Kidney (tissue), 14 donors: ENCODE data around the gene LRRC55. TPM values are rescaled to one million over a fixed set of nuclear protein-coding genes. Genes with fewer than 3 reads are reported as not detected.

Experiments used
- DNase-seq, 5 donors: peaks; one replicate each; pipeline ENCODE4 v3.0.0-alpha.2; 2013 to 2020
- FAIRE-seq: peaks from 2 replicates; lab custom pipeline; 2012; peaks lifted over from hg19 to GRCh38; lab: Jason Lieb, UNC
- H3K27ac ChIP-seq, 2 donors: one replicate each; pipeline ENCODE4 v1.7.0; 2013; ENCODE audit warnings: low read depth in 2 of 2, low read length in 2 of 2, inconsistent platforms in 1 of 2
- H3K27me3 ChIP-seq: one replicate; pipeline ENCODE4 v1.7.1; 2013; ENCODE audit warnings: low read length, inconsistent platforms; ENCODE audit not compliant: control insufficient read depth, insufficient read depth
- H3K36me3 ChIP-seq, 3 donors: one replicate each; pipeline versions ENCODE4 v1.7.0 to v1.7.1; 2013; ENCODE audit warnings: low read length in 3 of 3, control low read depth in 1 of 3, inconsistent platforms in 1 of 3; ENCODE audit not compliant: insufficient read depth in 3 of 3, control insufficient read depth in 2 of 3
- H3K4me1 ChIP-seq, 3 donors: one replicate each; pipeline versions ENCODE4 v1.7.0 to v1.7.1; 2013; ENCODE audit warnings: low read length in 3 of 3, inconsistent platforms in 1 of 3, low read depth in 1 of 3; ENCODE audit not compliant: control insufficient read depth in 2 of 3, insufficient read depth in 2 of 3
- H3K4me3 ChIP-seq, 3 donors: one replicate each; pipeline versions ENCODE4 v1.7.0 to v1.8.1; 2013; ENCODE audit warnings: low read length in 3 of 3, control low read depth in 1 of 3, inconsistent platforms in 1 of 3
- H3K9ac ChIP-seq, 3 donors: one replicate each; pipeline versions ENCODE4 v1.7.0 to v1.7.1; 2013; ENCODE audit warnings: low read length in 3 of 3, control low read depth in 1 of 3, inconsistent platforms in 1 of 3
- H3K9me3 ChIP-seq, 3 donors: one replicate each; pipeline versions ENCODE4 v1.7.0 to v1.7.1; 2013; ENCODE audit warnings: low read length in 3 of 3, control low read depth in 1 of 3, inconsistent platforms in 1 of 3; ENCODE audit not compliant: control insufficient read depth in 2 of 3, insufficient read depth in 1 of 3
- CTCF ChIP-seq: IDR thresholded peaks from 3 replicates; pipeline ENCODE4 v1.5.1; 2012; ENCODE audit warnings: mild to moderate bottlenecking, moderate library complexity, borderline replicate concordance; ENCODE audit not compliant: insufficient read depth; ENCODE audit errors: extremely low read depth
- intact Hi-C: fragments of 100-400 bp; cut with DNase I; formaldehyde crosslinking; loops from one replicate; pipeline ENCODE4 v1.11.1; 2022
- polyA plus RNA-seq: library from polyadenylated mRNA; stranded (reverse); fragments of 350-450 nt; fragmentation: Illumina TruSeq; extraction: RNeasy Lipid Tissue Mini Kit (QIAGEN cat#74804); gene quantifications from one replicate; pipeline ENCODE4 v1.2.3, GENCODE V29; 2014; ENCODE audit warnings: low read depth, low replicate concordance; ENCODE audit not compliant: insufficient read depth
- total RNA-seq: library from RNA; stranded (reverse); fragmentation: NEBNext Ultra II Directional; extraction: Animal tissue kit (Norgen Biotek cat#: 25700); gene quantifications from one replicate; pipeline ENCODE4 v1.2.1, GENCODE V29; 2021
- donor health status: control.
- donor health status: control.
- donor health status: control.
- donor health status: control.
- donor health status: control.
- donor health status: DM: yes; HTN: yes; CAD: no.
- donor health status: Normal renal cell carcinoma (clear cell type).

Gene LRRC55
- total and polyA plus RNA-seq, 2 donors from 2014 or later = 0.09 TPM; not detected in 1

- H3K4me3 ChIP-seq = no peak overlapping the region
- no peak for TF ChIP-seq CTCF
- no peak for FAIRE-seq
- H3K36me3 ChIP-seq = no peaks in the 10 kb centered on the region
- H3K9ac ChIP-seq = no peak overlapping the region
- DNase-seq = peak in 1 of 5 donors; percentile 31
- peaks cover 2% of the 10 kb centered on the region for H3K27me3 ChIP-seq
- intact Hi-C loops = no loop called here
- no peak overlapping the region for H3K27ac ChIP-seq
- no peaks in the 10 kb centered on the region for H3K4me1 ChIP-seq
- H3K9me3 ChIP-seq = no peaks in the 10 kb centered on the region
Observed at GRCh38 chr11:57207168-57207567, 25.4 kb downstream of the LRRC55 start.

GRCh38 chr11:57210781-57211180, 29.0 kb downstream of the LRRC55 start:
- Histone ChIP-seq H3K4me1 (peaks cover 0 to 7% (median 4%) of the 10 kb centered on the region in 3 donors), H3K9me3 (no peaks in the 10 kb centered on the region), H3K27me3 (peaks cover 2% of the 10 kb centered on the region), H3K4me3 (no peak overlapping the region), H3K27ac (no peak overlapping the region), H3K36me3 (no peaks in the 10 kb centered on the region), H3K9ac (no peak overlapping the region)
- intact Hi-C loops = no loop called here
- FAIRE-seq (no peak), DNase-seq (peak in 4 of 5 donors; percentile 67 to 78 (median 73))
- TF ChIP-seq CTCF = no peak

GRCh38 chr11:57213342-57214097, 31.8 kb downstream of the LRRC55 start:
- DNase-seq = peak in 4 of 5 donors; percentile 86 to 93 (median 90)
- intact Hi-C loops = no loop called here
- Histone ChIP-seq H3K36me3 (no peaks in the 10 kb centered on the region), H3K4me1 (peaks cover 0 to 7% (median 4%) of the 10 kb centered on the region in 3 donors), H3K27me3 (no peaks in the 10 kb centered on the region), H3K4me3 (peak overlapping the region in 1 of 3 donors; percentile 16), H3K27ac (no peak overlapping the region), H3K9me3 (no peaks in the 10 kb centered on the region), H3K9ac (no peak overlapping the region)
- no peak for TF ChIP-seq CTCF
- no peak for FAIRE-seq
